Natural killer cell (primary cell): ENCODE results near the gene AGFG1. TPM values are rescaled to one million over a fixed set of nuclear protein-coding genes. Genes with fewer than 3 reads are reported as not detected.

Experiments used
- ATAC-seq, 3 donors: fragments of 150-1000 bp in 2 of 3; fragments of 200-7000 bp in 1 of 3; cut with Tn5 transposase; 1 replicate in 1 of 3; 2 replicates in 2 of 3; pipeline ENCODE4 v1.10.0; 2021; ENCODE audit warnings: mild to moderate bottlenecking in 2 of 3, moderate library complexity in 2 of 3
- DNase-seq, 2 donors: peaks; one replicate each; pipeline versions ENCODE4 v3.0.0 to v3.0.0-alpha.2; 2013 to 2021; ENCODE audit warnings: mixed read lengths in 1 of 2
- H3K27ac ChIP-seq: one replicate; pipeline ENCODE4 v1.5.1; 2013; ENCODE audit warnings: mild to moderate bottlenecking, low read length
- H3K27me3 ChIP-seq: one replicate; pipeline ENCODE4 v1.6.1; 2013; ENCODE audit warnings: low read length; ENCODE audit not compliant: control insufficient read depth, insufficient read depth
- H3K36me3 ChIP-seq: one replicate; pipeline ENCODE4 v1.6.1; 2013; ENCODE audit warnings: low read length; ENCODE audit not compliant: control insufficient read depth, insufficient read depth
- H3K4me1 ChIP-seq: one replicate; pipeline ENCODE4 v1.6.1; 2013; ENCODE audit warnings: low read length; ENCODE audit not compliant: control insufficient read depth, insufficient read depth
- H3K4me3 ChIP-seq: one replicate; pipeline ENCODE4 v1.5.1; 2013; ENCODE audit warnings: low read length
- H3K9me3 ChIP-seq: one replicate; pipeline ENCODE4 v1.6.1; 2013; ENCODE audit warnings: low read length; ENCODE audit not compliant: control insufficient read depth, insufficient read depth
- H3K27ac Mint-ChIP-seq, 2 donors: one replicate each; pipeline ENCODE4 v1.8.0; 2022; ENCODE audit warnings: mild to moderate bottlenecking in 2 of 2, mixed read lengths in 2 of 2, moderate library complexity in 1 of 2
- H3K27me3 Mint-ChIP-seq, 2 donors: one replicate each; pipeline ENCODE4 v1.8.0; 2022; ENCODE audit warnings: low read depth in 2 of 2, mixed read lengths in 2 of 2
- H3K36me3 Mint-ChIP-seq: one replicate; pipeline ENCODE4 v1.8.0; 2022; ENCODE audit warnings: mixed read lengths
- H3K4me1 Mint-ChIP-seq, 2 donors: one replicate each; pipeline ENCODE4 v1.8.0; 2022; ENCODE audit warnings: mixed read lengths in 2 of 2
- H3K4me3 Mint-ChIP-seq: one replicate; pipeline ENCODE4 v1.8.0; 2022; ENCODE audit warnings: mild to moderate bottlenecking, moderate library complexity, mixed read lengths
- H3K9me3 Mint-ChIP-seq, 2 donors: one replicate each; pipeline ENCODE4 v1.8.0; 2022; ENCODE audit warnings: mixed read lengths in 2 of 2
- CTCF ChIP-seq: fragments of 200-600 bp; IDR thresholded peaks from one replicate; pipeline ENCODE4 v1.8.0; 2022; ENCODE audit warnings: antibody characterized with exemption
- WGBS: methylation state at CpG from one replicate; pipeline ENCODE4 v1.1.7; 2013; ENCODE audit warnings: missing lambda C conversion rate; ENCODE audit not compliant: insufficient coverage; 5-methylcytosine and 5-hydroxymethylcytosine counted together
- intact Hi-C: fragments of 100-400 bp; cut with micrococcal nuclease; formaldehyde crosslinking; loops from one replicate; pipeline ENCODE4 v1.14.2; 2022
- total RNA-seq, 4 donors: library from RNA; stranded (reverse); fragments of 120-200 nt in 1 of 4; gene quantifications; one replicate each; pipeline versions ENCODE4 v1.2.3 to v1.2.4, GENCODE V29; 2013 to 2022

The AGFG1 gene
- total RNA-seq, 3 donors from 2014 or later (not counting 1 experiment from before 2014, with no cell fraction given), result 65.0 to 71.6 (median 67.3) TPM

- Mint-ChIP-seq H3K27ac (no peak overlapping the region), H3K9me3 (no peaks in the 10 kb centered on the region), H3K4me1 (peaks cover 11 to 14% of the 10 kb centered on the region in 2 donors), H3K36me3 (no peaks in the 10 kb centered on the region), H3K27me3 (peaks cover 15 to 19% of the 10 kb centered on the region in 2 donors), H3K4me3 (no peak overlapping the region)
- H3K27ac ChIP-seq, result no peak overlapping the region
- intact Hi-C loops, result no loop called here
- H3K27me3 ChIP-seq, result no peaks in the 10 kb centered on the region
- TF ChIP-seq CTCF, result no peak
- no peak overlapping the region for H3K4me3 ChIP-seq
- H3K9me3 ChIP-seq, result no peaks in the 10 kb centered on the region
- ATAC-seq (no peak), DNase-seq (peak in 1 of 2 donors; percentile 20)
- H3K36me3 ChIP-seq, result no peaks in the 10 kb centered on the region
- H3K4me1 ChIP-seq, result peaks cover 11% of the 10 kb centered on the region
- WGBS, result 77% methylated on average over 13 of the region's 13 CpGs
These were observed 8.7 kb upstream of the AGFG1 start for GRCh38 chr2:227462972-227463931.

GRCh38 chr2:227464361-227464760 lies 7.6 kb upstream of the AGFG1 start:
- peak in 1 of 2 donors; percentile 39 for DNase-seq
- H3K27ac ChIP-seq, result no peak overlapping the region
- Mint-ChIP-seq H3K9me3 (no peaks in the 10 kb centered on the region), H3K4me1 (peaks cover 11 to 14% of the 10 kb centered on the region in 2 donors), H3K27me3 (peaks cover 11 to 14% of the 10 kb centered on the region in 2 donors), H3K4me3 (no peak overlapping the region), H3K27ac (no peak overlapping the region), H3K36me3 (no peaks in the 10 kb centered on the region)
- ATAC-seq, result no peak
- no peaks in the 10 kb centered on the region for H3K9me3 ChIP-seq
- no peak overlapping the region for H3K4me3 ChIP-seq
- H3K36me3 ChIP-seq, result no peaks in the 10 kb centered on the region
- no peaks in the 10 kb centered on the region for H3K27me3 ChIP-seq
- peaks cover 11% of the 10 kb centered on the region for H3K4me1 ChIP-seq
- 45% methylated on average over 3 of the region's 3 CpGs for WGBS
- TF ChIP-seq CTCF, result no peak
- intact Hi-C loops, result no loop called here

- H3K27me3 ChIP-seq, result no peaks in the 10 kb centered on the region
- Mint-ChIP-seq H3K4me1 (peaks cover 10 to 11% of the 10 kb centered on the region in 2 donors), H3K4me3 (no peak overlapping the region), H3K27ac (no peak overlapping the region), H3K36me3 (no peaks in the 10 kb centered on the region), H3K27me3 (peaks cover 11 to 14% of the 10 kb centered on the region in 2 donors), H3K9me3 (no peaks in the 10 kb centered on the region)
- H3K27ac ChIP-seq, result no peak overlapping the region
- intact Hi-C loops, result no loop called here
- DNase-seq (no peak), ATAC-seq (no peak)
- TF ChIP-seq CTCF, result no peak
- H3K4me1 ChIP-seq, result peaks cover 11% of the 10 kb centered on the region
- 90% methylated on average over 7 of the region's 7 CpGs for WGBS
- H3K36me3 ChIP-seq, result no peaks in the 10 kb centered on the region
- no peaks in the 10 kb centered on the region for H3K9me3 ChIP-seq
- no peak overlapping the region for H3K4me3 ChIP-seq
These were observed 7.1 kb upstream of the AGFG1 start for GRCh38 chr2:227464851-227465250.
